Tibial nerve (tissue), 4 donors: Measurements from ENCODE around the gene PARVG. TPM values are rescaled to one million over a fixed set of nuclear protein-coding genes. Genes with fewer than 3 reads are reported as not detected.
"Not testable (repeated sequence)": the region's sequence is repeated elsewhere in the genome, so short reads cannot be mapped to it uniquely, and the experiment has no call there.

Source experiments
- DNase-seq, 2 donors: peaks; one replicate each; pipeline ENCODE4 v3.0.0-alpha.2; 2019; ENCODE audit warnings: low spot score in 2 of 2
- H3K27ac ChIP-seq, 4 donors: fragments of 200-600 bp; sonication (generic) in 3 of 4; one replicate each; pipeline ENCODE4 v1.5.1; 2017 to 2019; ENCODE audit warnings: mild to moderate bottlenecking in 1 of 4
- H3K27me3 ChIP-seq, 2 donors: fragments of 200-600 bp; sonication (generic) in 1 of 2; one replicate each; pipeline versions ENCODE4 v1.5.1 to v1.6.0; 2017 to 2019
- H3K36me3 ChIP-seq, 3 donors: fragments of 200-600 bp; sonication (generic); one replicate each; pipeline ENCODE4 v1.5.1; 2018 to 2019
- H3K4me1 ChIP-seq, 4 donors: fragments of 200-600 bp; sonication (generic) in 3 of 4; one replicate each; pipeline ENCODE4 v1.5.1; 2017 to 2019
- H3K4me3 ChIP-seq, 4 donors: fragments of 200-600 bp; sonication (generic) in 3 of 4; one replicate each; pipeline ENCODE4 v1.5.1; 2017 to 2019; ENCODE audit warnings: mild to moderate bottlenecking in 1 of 4, moderate library complexity in 1 of 4
- H3K9me3 ChIP-seq, 4 donors: fragments of 200-600 bp; sonication (generic) in 3 of 4; one replicate each; pipeline ENCODE4 v1.5.1; 2017 to 2019
- EP300 ChIP-seq, 2 donors: sonication (generic); formaldehyde crosslinking; IDR thresholded peaks; one replicate each; pipeline ENCODE4 v1.6.1; 2017; ENCODE audit warnings: antibody characterized with exemption in 2 of 2, mild to moderate bottlenecking in 1 of 2
- POLR2A ChIP-seq, 2 donors: fragments of 450-650 bp; IDR thresholded peaks; one replicate each; pipeline ENCODE4 v1.6.1; 2017; ENCODE audit warnings: antibody characterized with exemption in 2 of 2, mild to moderate bottlenecking in 2 of 2, moderate library complexity in 2 of 2
- WGBS, 2 donors: methylation state at CpG; one replicate each; pipeline ENCODE4 v1.1.5; 2018; 5-methylcytosine and 5-hydroxymethylcytosine counted together
- total RNA-seq, 4 donors: library from RNA; depleted of rRNA; stranded (reverse); fragments of >200 nt; gene quantifications; one replicate each; pipeline ENCODE4 v1.1.0, GENCODE V29; 2016
- TF ChIP-seq, protein P1 (sequence below), 5 experiments: fragments of 200-600 bp in 3 of 5; fragments of 450-650 bp in 2 of 5; sonication (generic) in 3 of 5; IDR thresholded peaks; one replicate each; pipeline ENCODE4 v1.5.1; 2016 to 2019; ENCODE audit warnings: antibody characterized with exemption in 5 of 5, mild to moderate bottlenecking in 3 of 5, moderate library complexity in 2 of 5

PARVG gene
- total RNA-seq, 4 donors from 2014 or later, result 18.8 to 140 (median 34.9) TPM

DNA sequence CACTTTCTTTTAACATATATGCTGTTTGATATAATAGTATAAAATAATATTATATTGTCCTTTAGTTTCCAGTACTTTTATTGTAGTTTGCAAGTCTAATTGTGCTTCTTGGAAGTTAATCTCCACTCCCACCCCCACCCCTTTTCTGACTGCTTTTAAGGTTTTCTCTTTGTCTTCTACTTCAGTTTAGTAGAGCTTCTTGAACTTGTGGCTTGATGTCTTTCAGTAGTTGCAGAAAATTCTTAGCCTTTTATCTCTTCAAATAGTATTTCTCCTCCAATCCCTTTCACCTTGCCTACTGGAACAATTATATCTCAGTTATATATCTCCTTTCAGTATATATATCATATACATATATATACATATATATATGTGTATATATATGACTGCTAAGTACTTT is 56.6 kb downstream of the PARVG start:
- Histone ChIP-seq H3K27ac (no peak overlapping the region), H3K4me1 (no peaks in the 10 kb centered on the region), H3K36me3 (no peaks in the 10 kb centered on the region), H3K4me3 (no peak overlapping the region), H3K9me3 (peaks cover 0 to 19% (median 1%) of the 10 kb centered on the region in 4 donors), H3K27me3 (no peaks in the 10 kb centered on the region)
- no peak for DNase-seq
- TF ChIP-seq, protein P1, sequence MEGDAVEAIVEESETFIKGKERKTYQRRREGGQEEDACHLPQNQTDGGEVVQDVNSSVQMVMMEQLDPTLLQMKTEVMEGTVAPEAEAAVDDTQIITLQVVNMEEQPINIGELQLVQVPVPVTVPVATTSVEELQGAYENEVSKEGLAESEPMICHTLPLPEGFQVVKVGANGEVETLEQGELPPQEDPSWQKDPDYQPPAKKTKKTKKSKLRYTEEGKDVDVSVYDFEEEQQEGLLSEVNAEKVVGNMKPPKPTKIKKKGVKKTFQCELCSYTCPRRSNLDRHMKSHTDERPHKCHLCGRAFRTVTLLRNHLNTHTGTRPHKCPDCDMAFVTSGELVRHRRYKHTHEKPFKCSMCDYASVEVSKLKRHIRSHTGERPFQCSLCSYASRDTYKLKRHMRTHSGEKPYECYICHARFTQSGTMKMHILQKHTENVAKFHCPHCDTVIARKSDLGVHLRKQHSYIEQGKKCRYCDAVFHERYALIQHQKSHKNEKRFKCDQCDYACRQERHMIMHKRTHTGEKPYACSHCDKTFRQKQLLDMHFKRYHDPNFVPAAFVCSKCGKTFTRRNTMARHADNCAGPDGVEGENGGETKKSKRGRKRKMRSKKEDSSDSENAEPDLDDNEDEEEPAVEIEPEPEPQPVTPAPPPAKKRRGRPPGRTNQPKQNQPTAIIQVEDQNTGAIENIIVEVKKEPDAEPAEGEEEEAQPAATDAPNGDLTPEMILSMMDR (IDR thresholded peaks at IDR 0.05), result no peak
- TF ChIP-seq POLR2A (IDR thresholded peaks at IDR 0.05) (no peak), EP300 (IDR thresholded peaks at IDR 0.05) (no peak)

DNA sequence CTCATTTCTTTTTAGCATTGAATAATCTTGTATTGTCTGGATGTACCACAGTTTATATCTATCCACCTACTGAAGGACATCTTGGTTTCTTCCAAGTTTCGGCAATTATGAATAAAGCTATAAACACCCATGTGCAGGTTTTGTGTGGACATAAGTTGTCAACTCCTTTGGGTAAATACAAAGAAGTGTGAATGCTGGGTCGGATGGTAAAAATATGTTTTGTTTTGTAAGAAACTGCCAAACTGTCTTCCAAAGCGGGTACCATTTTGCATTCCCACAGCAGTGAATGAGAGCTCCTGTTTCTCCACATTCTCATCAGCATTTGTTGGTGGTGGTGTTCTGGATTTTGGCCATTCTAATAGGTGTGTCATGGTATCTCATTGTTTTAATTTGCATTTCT is 60.4 kb downstream of the PARVG start:
- not testable (repeated sequence) for DNase-seq, H3K27me3 ChIP-seq
- WGBS, 2 donors, result 90 to 93% methylated on average over 3 of the region's 3 CpGs

DNA sequence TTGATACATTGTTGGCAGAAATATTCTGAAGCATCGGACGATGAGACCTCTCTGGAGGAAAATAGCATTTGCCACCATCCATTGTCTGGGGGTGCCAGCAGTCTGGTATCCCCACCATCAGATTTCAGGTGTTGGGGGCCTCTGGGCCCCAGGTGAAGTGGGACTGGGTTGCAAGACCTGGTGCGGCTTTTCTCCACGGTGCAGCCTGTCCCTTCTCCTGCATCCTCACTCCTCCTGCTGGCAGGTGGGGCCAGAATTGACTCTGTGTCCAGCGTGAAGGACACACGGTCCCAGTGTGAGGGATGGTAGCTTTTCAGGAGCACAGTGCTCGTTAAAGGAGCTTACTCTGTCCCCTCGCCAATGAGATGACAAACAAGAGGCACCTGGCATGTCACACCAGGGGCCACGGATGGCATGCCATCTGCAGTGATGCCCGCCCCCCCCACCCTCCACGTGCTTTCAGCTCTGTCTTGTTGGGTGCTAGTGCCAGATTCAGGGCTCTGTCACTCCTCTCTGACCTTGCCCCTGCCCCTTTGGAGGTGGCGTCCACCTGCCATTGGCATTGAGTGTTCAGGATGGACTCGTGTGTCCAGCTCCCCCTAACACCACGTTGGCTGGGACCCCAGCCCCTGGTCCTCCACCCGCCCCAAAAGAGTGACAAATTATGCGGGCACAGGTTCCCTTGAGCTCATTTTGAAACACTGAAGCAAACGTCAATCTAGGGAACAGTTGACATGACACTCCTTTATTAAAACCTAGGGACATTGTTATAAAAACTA is 62.4 kb downstream of the PARVG start:
- WGBS, 2 donors, result 69 to 76% methylated on average over 15 to 16 of the region's 17 CpGs
- Histone ChIP-seq H3K4me1 (no peaks in the 10 kb centered on the region), H3K9me3 (peaks cover 0 to 9% (median 0%) of the 10 kb centered on the region in 4 donors), H3K4me3 (no peak overlapping the region), H3K36me3 (no peaks in the 10 kb centered on the region), H3K27ac (no peak overlapping the region), H3K27me3 (no peaks in the 10 kb centered on the region)
- DNase-seq, result no peak
- TF ChIP-seq POLR2A (IDR thresholded peaks at IDR 0.05), result no peak
- no peak for TF ChIP-seq EP300 (IDR thresholded peaks at IDR 0.05)

More for the DNA sequence above, 60.4 kb downstream of the PARVG start:
- not testable (repeated sequence) for H3K4me3 ChIP-seq, H3K27ac ChIP-seq, H3K36me3 ChIP-seq, H3K4me1 ChIP-seq
- peaks cover 0 to 19% (median 1%) of the 10 kb centered on the region in 4 donors for H3K9me3 ChIP-seq

DNA sequence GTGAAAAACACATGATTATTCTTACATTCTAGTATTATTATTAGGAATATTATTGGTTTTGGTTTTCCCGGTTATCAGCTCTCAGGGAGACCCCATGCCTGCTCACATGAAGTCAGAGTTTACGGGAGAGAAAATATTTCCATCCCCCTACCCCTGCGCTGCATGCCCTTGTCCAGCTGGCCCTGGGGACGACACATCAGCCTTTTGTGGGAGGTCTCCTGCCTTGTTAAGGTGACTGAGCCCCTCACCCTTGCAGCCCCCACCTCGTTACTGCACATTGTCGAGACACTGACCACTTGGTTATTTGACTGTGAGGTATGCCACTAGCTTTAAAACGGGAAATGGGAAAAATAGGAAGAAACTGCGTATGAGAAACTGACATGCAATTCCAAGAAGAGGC is 63.0 kb downstream of the PARVG start:
- TF ChIP-seq, protein P1 (IDR thresholded peaks at IDR 0.05), result no peak
- no peak for TF ChIP-seq POLR2A (IDR thresholded peaks at IDR 0.05)
- TF ChIP-seq EP300 (IDR thresholded peaks at IDR 0.05), result no peak
- H3K27ac ChIP-seq, result no peak overlapping the region
- no peak for DNase-seq
- H3K36me3 ChIP-seq, result no peaks in the 10 kb centered on the region
- H3K4me3 ChIP-seq, result no peak overlapping the region
- 68 to 75% methylated on average over 8 of the region's 8 CpGs for WGBS, 2 donors
- H3K9me3 ChIP-seq, result peaks cover 0 to 6% (median 0%) of the 10 kb centered on the region in 4 donors
- H3K4me1 ChIP-seq, result no peaks in the 10 kb centered on the region
- no peaks in the 10 kb centered on the region for H3K27me3 ChIP-seq

DNA sequence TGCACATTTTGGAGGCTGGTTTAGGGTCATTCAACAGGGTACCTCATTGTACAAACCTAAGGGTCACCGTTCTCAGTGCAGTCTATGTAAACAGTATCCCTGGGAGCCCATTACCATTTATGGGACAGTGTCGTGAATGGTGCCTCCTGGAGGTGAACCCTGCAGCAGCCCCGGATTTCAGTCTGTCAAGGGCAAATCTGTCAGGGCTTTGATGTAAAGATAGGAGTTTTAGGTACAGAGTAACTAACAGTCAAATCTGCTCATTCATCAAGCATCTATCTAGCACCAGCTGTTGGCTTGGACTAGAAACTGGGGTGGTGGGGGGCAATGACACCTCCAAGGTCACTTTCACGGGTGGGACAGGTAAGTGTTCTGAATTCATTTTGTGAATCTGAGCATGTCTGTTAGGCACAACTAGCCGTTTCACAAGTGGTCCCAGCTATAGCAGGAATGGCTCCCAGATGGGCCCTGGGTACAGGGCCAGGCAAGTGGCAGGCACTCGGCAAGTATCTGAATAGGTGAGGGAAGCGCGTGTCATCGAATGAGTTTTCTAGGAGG is 63.6 kb downstream of the PARVG start:
- DNase-seq, result no peak
- no peak for TF ChIP-seq POLR2A (IDR thresholded peaks at IDR 0.05)
- no peak for TF ChIP-seq EP300 (IDR thresholded peaks at IDR 0.05)
- TF ChIP-seq, protein P1 (IDR thresholded peaks at IDR 0.05), result no peak
- H3K27me3 ChIP-seq, result no peaks in the 10 kb centered on the region
- peaks cover 0 to 7% (median 0%) of the 10 kb centered on the region in 4 donors for H3K9me3 ChIP-seq
- H3K36me3 ChIP-seq, result no peaks in the 10 kb centered on the region
- H3K4me1 ChIP-seq, result no peaks in the 10 kb centered on the region
- no peak overlapping the region for H3K4me3 ChIP-seq
- 89 to 94% methylated on average over 9 of the region's 9 CpGs for WGBS, 2 donors
- H3K27ac ChIP-seq, result no peak overlapping the region

DNA sequence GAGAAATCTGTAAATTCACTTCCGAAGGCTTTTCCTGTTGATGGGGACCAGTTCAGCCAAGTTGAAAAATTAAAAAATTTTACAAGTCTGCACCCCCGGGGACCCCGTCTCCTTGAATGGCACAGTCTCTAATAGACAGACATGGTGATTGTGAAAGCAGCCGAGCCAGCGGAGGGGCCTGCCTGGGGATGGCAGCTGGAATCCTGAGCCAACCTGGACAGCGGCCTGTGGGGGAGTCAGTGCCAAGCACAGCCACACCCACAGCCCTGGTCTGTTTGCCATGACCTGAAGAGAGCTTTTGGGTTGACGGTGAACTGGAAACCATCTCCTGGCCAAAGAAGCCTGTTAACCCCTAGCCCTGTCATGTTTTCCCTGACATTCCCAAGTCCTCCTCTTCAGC is 64.7 kb downstream of the PARVG start:
- no peaks in the 10 kb centered on the region for H3K36me3 ChIP-seq
- DNase-seq, result no peak
- H3K4me1 ChIP-seq, result no peaks in the 10 kb centered on the region
- H3K27me3 ChIP-seq, result no peaks in the 10 kb centered on the region
- TF ChIP-seq EP300 (IDR thresholded peaks at IDR 0.05) (no peak), POLR2A (IDR thresholded peaks at IDR 0.05) (no peak)
- TF ChIP-seq, protein P1 (IDR thresholded peaks at IDR 0.05), result no peak
- no peak overlapping the region for H3K4me3 ChIP-seq
- 79 to 92% methylated on average over 7 of the region's 7 CpGs for WGBS, 2 donors
- no peak overlapping the region for H3K27ac ChIP-seq
- peaks cover 0 to 16% (median 2%) of the 10 kb centered on the region in 4 donors for H3K9me3 ChIP-seq
